Neuronal stem cell (in vitro differentiated cells): Measurements from ENCODE around the gene SAG.

Experiments used
- DNase-seq: peaks from one replicate; pipeline ENCODE4 v3.0.0-alpha.2; 2013; ENCODE audit warnings: low spot score
- H2AFZ ChIP-seq: one replicate; pipeline ENCODE4 v1.6.1; 2013; ENCODE audit warnings: mild to moderate bottlenecking, low read length, inconsistent platforms
- H2AK5ac ChIP-seq: 2 replicates; pipeline ENCODE4 v1.6.1; 2013; ENCODE audit warnings: low read depth, mild to moderate bottlenecking, inconsistent platforms, low read length, moderate library complexity, mixed read lengths
- H2BK120ac ChIP-seq: 2 replicates; pipeline ENCODE4 v1.6.1; 2013; ENCODE audit warnings: low read depth, mild to moderate bottlenecking, inconsistent platforms, low read length, moderate library complexity, mixed read lengths
- H2BK12ac ChIP-seq: one replicate; pipeline ENCODE4 v1.6.1; 2013; ENCODE audit warnings: low read length, inconsistent platforms
- H2BK15ac ChIP-seq: 2 replicates; pipeline ENCODE4 v1.6.1; 2013; ENCODE audit warnings: mild to moderate bottlenecking, low read length, inconsistent platforms, mixed read lengths
- H2BK5ac ChIP-seq: one replicate; pipeline ENCODE4 v1.6.1; 2013; ENCODE audit warnings: inconsistent platforms, mild to moderate bottlenecking, low read length, moderate library complexity
- H3K14ac ChIP-seq: one replicate; pipeline ENCODE4 v1.6.1; 2013; ENCODE audit warnings: low read length, inconsistent platforms
- H3K18ac ChIP-seq: 2 replicates; pipeline ENCODE4 v1.6.1; 2013; ENCODE audit warnings: low read length, inconsistent platforms
- H3K23ac ChIP-seq: 2 replicates; pipeline ENCODE4 v1.6.1; 2013; ENCODE audit warnings: low read depth, mild to moderate bottlenecking, mixed read lengths, low read length, inconsistent platforms; ENCODE audit not compliant: poor library complexity
- H3K27ac ChIP-seq: replicated peaks from 3 replicates; pipeline ENCODE4 v1.5.1; 2013; ENCODE audit warnings: low read length, inconsistent platforms
- H3K27me3 ChIP-seq, 3 experiments: 2 replicates each; pipeline ENCODE4 v1.6.1; 2013; ENCODE audit warnings: low read length in 3 of 3, mild to moderate bottlenecking in 2 of 3, inconsistent platforms in 1 of 3, low read depth in 1 of 3, mixed read lengths in 1 of 3, moderate library complexity in 1 of 3; ENCODE audit not compliant: control insufficient read depth in 3 of 3, insufficient read depth in 3 of 3
- H3K36me3 ChIP-seq, 2 donors: replicated peaks in 1 of 2; 2 replicates each; pipeline ENCODE4 v1.6.1; 2013; ENCODE audit warnings: low read length in 2 of 2; ENCODE audit not compliant: control insufficient read depth in 2 of 2, insufficient read depth in 2 of 2
- H3K4ac ChIP-seq: 2 replicates; pipeline ENCODE4 v1.6.1; 2013; ENCODE audit warnings: inconsistent platforms, mild to moderate bottlenecking, low read length, moderate library complexity
- H3K4me1 ChIP-seq, 2 donors: 1 replicate in 1 of 2; 2 replicates in 1 of 2; pipeline ENCODE4 v1.6.1; 2013; ENCODE audit warnings: low read length in 2 of 2, low read depth in 1 of 2; ENCODE audit not compliant: control insufficient read depth in 2 of 2, insufficient read depth in 1 of 2
- H3K4me2 ChIP-seq: one replicate; pipeline ENCODE4 v1.6.1; 2013; ENCODE audit warnings: mild to moderate bottlenecking, low read length, inconsistent platforms; ENCODE audit not compliant: insufficient read depth, poor library complexity, severe bottlenecking
- H3K4me3 ChIP-seq, 2 donors: 2 replicates each; pipeline ENCODE4 v1.5.1; 2013; ENCODE audit warnings: low read length in 2 of 2, mild to moderate bottlenecking in 2 of 2, inconsistent platforms in 1 of 2, moderate library complexity in 1 of 2
- H3K79me1 ChIP-seq: one replicate; pipeline ENCODE4 v1.6.1; 2013; ENCODE audit warnings: low read depth, mild to moderate bottlenecking, inconsistent platforms, low read length, moderate library complexity
- H3K9ac ChIP-seq: one replicate; pipeline ENCODE4 v1.6.1; 2013; ENCODE audit warnings: mild to moderate bottlenecking, low read depth, low read length, inconsistent platforms; ENCODE audit not compliant: poor library complexity
- H3K9me3 ChIP-seq, 2 donors: replicated peaks in 1 of 2; 2 replicates each; pipeline versions ENCODE3 to v1.6.1; 2013; ENCODE audit warnings: low read length in 2 of 2, mild to moderate bottlenecking in 2 of 2, inconsistent platforms in 1 of 2, low read depth in 1 of 2, mixed read lengths in 1 of 2, moderate library complexity in 1 of 2; ENCODE audit not compliant: control insufficient read depth in 2 of 2, insufficient read depth in 1 of 2
- H4K8ac ChIP-seq: one replicate; pipeline ENCODE4 v1.6.1; 2013; ENCODE audit warnings: low read depth, mild to moderate bottlenecking, inconsistent platforms, low read length, moderate library complexity
- H4K91ac ChIP-seq: one replicate; pipeline ENCODE4 v1.6.1; 2013; ENCODE audit warnings: low read length, low read depth, mild to moderate bottlenecking, inconsistent platforms; ENCODE audit not compliant: poor library complexity
- WGBS, 2 donors: extraction: QIAGEN DNeasy Blood & Tissue Kit; methylation state at CpG; one replicate each; pipeline ENCODE4 v1.1.7; 2013; ENCODE audit warnings: missing lambda C conversion rate in 2 of 2, mixed read lengths in 1 of 2; ENCODE audit not compliant: insufficient read length in 2 of 2, insufficient replicate concordance in 1 of 2; ENCODE audit errors: extremely low coverage in 2 of 2; 5-methylcytosine and 5-hydroxymethylcytosine counted together

SAG gene

DNA sequence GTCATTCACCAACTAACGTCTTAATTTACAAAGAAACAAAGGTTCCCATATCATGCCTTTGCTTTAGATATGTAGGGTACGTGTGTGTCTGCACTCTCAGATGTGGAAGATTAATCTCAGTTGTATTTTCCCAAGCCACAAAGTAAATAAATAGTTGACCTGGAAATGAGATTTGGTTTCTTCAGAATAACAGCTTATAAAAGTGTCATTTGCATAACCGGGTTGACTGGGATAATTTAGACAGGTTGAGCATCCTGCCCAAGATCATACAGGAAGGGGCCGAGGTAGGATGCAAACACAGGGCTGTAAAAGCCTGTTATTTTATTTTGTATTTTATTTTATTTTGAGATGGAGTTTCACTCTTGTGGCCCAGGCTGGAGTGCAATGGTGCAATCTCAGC, 36.7 kb upstream of the SAG start:
- H3K23ac ChIP-seq, result no peak overlapping the region
- DNase-seq, result no peak
- H3K4ac ChIP-seq, result no peak overlapping the region
- H2BK120ac ChIP-seq, result no peak overlapping the region
- no peak overlapping the region for H3K14ac ChIP-seq
- H2BK12ac ChIP-seq, result no peak overlapping the region
- H2AFZ ChIP-seq, result no peak overlapping the region
- no peak overlapping the region for H2AK5ac ChIP-seq
- H4K91ac ChIP-seq, result no peak overlapping the region
- no peaks in the 10 kb centered on the region for H3K27me3 ChIP-seq
- WGBS, 2 donors, result no CpG with 5 or more reads among the region's 4 CpGs
- H3K4me1 ChIP-seq, result no peaks in the 10 kb centered on the region
- peaks cover 0 to 1% of the 10 kb centered on the region in 2 donors for H3K9me3 ChIP-seq
- no peak overlapping the region for H3K27ac ChIP-seq
- no peak overlapping the region for H2BK15ac ChIP-seq
- H3K79me1 ChIP-seq, result peaks cover 2% of the 10 kb centered on the region
- no peak overlapping the region for H3K4me3 ChIP-seq
- no peak overlapping the region for H2BK5ac ChIP-seq
- H3K36me3 ChIP-seq, result peaks cover 29 to 97% of the 10 kb centered on the region in 2 donors
- no peak overlapping the region for H3K9ac ChIP-seq
- no peak overlapping the region for H3K4me2 ChIP-seq
- no peak overlapping the region for H4K8ac ChIP-seq
- no peak overlapping the region for H3K18ac ChIP-seq

DNA sequence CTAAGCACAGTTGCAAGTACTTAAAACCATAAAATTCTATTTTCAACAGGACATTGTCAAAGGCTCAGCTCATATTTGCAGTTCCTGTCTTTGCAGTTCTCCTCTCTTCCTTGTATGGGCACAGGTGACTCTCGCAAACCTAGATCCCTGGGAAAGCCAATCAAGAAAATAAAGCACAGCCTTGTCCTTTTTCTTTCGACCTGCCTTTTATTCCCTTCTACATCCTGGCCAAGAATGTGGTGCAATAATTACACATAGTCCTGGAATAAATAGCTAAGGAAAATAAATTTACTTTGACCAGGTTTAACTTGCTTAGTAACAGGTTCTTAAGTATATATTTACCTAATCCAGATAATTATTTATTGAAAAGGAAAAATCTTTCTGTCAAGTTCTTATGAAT, 35.9 kb upstream of the SAG start:
- Histone ChIP-seq H2BK120ac (no peak overlapping the region), H3K79me1 (no peaks in the 10 kb centered on the region), H3K4ac (no peak overlapping the region), H2BK12ac (no peak overlapping the region), H3K14ac (no peak overlapping the region), H4K91ac (no peak overlapping the region), H2AK5ac (no peak overlapping the region), H4K8ac (no peak overlapping the region), H2BK15ac (no peak overlapping the region), H3K18ac (no peak overlapping the region), H3K4me2 (no peak overlapping the region), H3K4me1 (no peaks in the 10 kb centered on the region), H3K36me3 (peaks cover 31 to 97% of the 10 kb centered on the region in 2 donors), H3K23ac (no peak overlapping the region), H3K9ac (no peak overlapping the region), H3K9me3 (peaks cover 0 to 1% of the 10 kb centered on the region in 2 donors), H3K27me3 (no peaks in the 10 kb centered on the region), H2AFZ (no peak overlapping the region), H2BK5ac (no peak overlapping the region), H3K27ac (no peak overlapping the region), H3K4me3 (no peak overlapping the region)
- WGBS, 2 donors, result no CpG with 5 or more reads among the region's 2 CpGs
- no peak for DNase-seq

DNA sequence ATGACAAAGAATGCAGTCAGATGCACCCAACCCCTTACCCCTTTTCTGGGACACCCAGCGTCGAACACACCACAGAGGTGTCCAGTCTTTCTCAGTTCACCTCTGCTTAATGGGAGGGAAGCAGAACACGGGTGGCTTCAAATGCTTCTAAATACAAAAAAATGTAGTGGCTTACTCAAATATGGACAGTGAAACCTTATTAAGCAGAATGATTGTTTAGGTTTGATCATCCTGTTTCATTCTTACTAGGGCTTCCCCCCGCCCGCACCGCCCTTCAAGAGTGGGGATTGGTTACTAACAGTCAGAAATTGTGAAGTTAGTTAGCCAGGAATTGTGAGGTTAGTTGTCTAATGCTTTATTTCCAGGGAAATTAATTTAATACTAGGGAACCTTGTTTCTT, 34.5 kb upstream of the SAG start:
- Histone ChIP-seq H3K79me1 (no peaks in the 10 kb centered on the region), H2AK5ac (no peak overlapping the region), H2AFZ (no peak overlapping the region), H3K9ac (no peak overlapping the region), H3K27me3 (no peaks in the 10 kb centered on the region), H4K8ac (no peak overlapping the region), H3K36me3 (peaks cover 30 to 98% of the 10 kb centered on the region in 2 donors), H3K9me3 (no peaks in the 10 kb centered on the region), H3K27ac (no peak overlapping the region), H3K14ac (no peak overlapping the region), H3K4ac (no peak overlapping the region), H3K18ac (no peak overlapping the region), H4K91ac (no peak overlapping the region), H3K4me2 (no peak overlapping the region), H3K4me3 (no peak overlapping the region), H3K4me1 (no peaks in the 10 kb centered on the region), H2BK5ac (no peak overlapping the region), H3K23ac (no peak overlapping the region), H2BK12ac (no peak overlapping the region), H2BK120ac (no peak overlapping the region), H2BK15ac (no peak overlapping the region)
- no CpG with 5 or more reads among the region's 6 CpGs for WGBS, 2 donors
- DNase-seq, result no peak

DNA sequence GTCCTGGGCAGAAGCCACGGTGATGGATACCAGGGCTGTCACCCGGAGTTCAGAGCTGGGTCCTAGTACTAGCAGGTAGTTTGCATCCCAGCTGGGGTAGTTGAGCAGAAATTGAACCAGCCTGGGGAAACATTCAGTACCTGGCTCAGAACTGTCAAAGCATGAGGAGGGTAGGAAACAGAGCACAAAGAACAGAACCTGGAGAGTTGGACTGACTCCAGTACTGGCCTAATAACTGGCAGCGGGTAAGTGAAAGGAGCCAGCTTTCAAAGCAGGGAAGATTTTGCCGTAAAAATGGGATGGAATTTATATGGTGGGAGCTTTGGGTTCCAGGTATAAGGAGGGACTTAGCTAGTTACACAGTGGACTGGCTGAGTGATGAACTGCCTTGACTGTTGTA, 32.4 kb upstream of the SAG start:
- H3K27me3 ChIP-seq, result no peaks in the 10 kb centered on the region
- no peak overlapping the region for H3K4me2 ChIP-seq
- H3K14ac ChIP-seq, result no peak overlapping the region
- no peak overlapping the region for H4K8ac ChIP-seq
- no peaks in the 10 kb centered on the region for H3K9me3 ChIP-seq
- no peak overlapping the region for H3K4ac ChIP-seq
- H2BK15ac ChIP-seq, result no peak overlapping the region
- DNase-seq, result no peak
- no peak overlapping the region for H4K91ac ChIP-seq
- no peak overlapping the region for H3K23ac ChIP-seq
- no peak overlapping the region for H2BK5ac ChIP-seq
- H2AFZ ChIP-seq, result no peak overlapping the region
- no peaks in the 10 kb centered on the region for H3K4me1 ChIP-seq
- H2BK120ac ChIP-seq, result no peak overlapping the region
- no peak overlapping the region for H2AK5ac ChIP-seq
- no peaks in the 10 kb centered on the region for H3K79me1 ChIP-seq
- no peak overlapping the region for H2BK12ac ChIP-seq
- WGBS, 2 donors, result no CpG with 5 or more reads among the region's 4 CpGs
- H3K36me3 ChIP-seq, result peaks cover 39 to 98% of the 10 kb centered on the region in 2 donors
- no peak overlapping the region for H3K4me3 ChIP-seq
- H3K9ac ChIP-seq, result no peak overlapping the region
- no peak overlapping the region for H3K27ac ChIP-seq
- H3K18ac ChIP-seq, result no peak overlapping the region
